Fibroblast of lung (primary cell): Measurements from ENCODE around the gene DRC7. TPM values are rescaled to one million over a fixed set of nuclear protein-coding genes. Genes with fewer than 3 reads are reported as not detected.

ENCODE experiments used
- DNase-seq, 2 donors: peaks; one replicate each; pipeline versions ENCODE4 v3.0.0 to v3.0.0-alpha.2; 2010; ENCODE audit warnings: low read depth in 2 of 2
- H2AFZ ChIP-seq: 2 replicates; pipeline ENCODE4 v1.5.1; 2012; ENCODE audit warnings: low read length, control low read depth, inconsistent platforms
- H3K27ac ChIP-seq: 2 replicates; pipeline ENCODE4 v1.5.1; 2011; ENCODE audit warnings: low read length, control low read depth; ENCODE audit not compliant: insufficient read depth
- H3K27me3 ChIP-seq: 2 replicates; pipeline ENCODE4 v1.5.1; 2011; ENCODE audit warnings: mild to moderate bottlenecking, low read length; ENCODE audit not compliant: control insufficient read depth, insufficient read depth
- H3K36me3 ChIP-seq: 2 replicates; pipeline ENCODE4 v1.5.1; 2011; ENCODE audit warnings: low read length; ENCODE audit not compliant: control insufficient read depth, insufficient read depth
- H3K4me1 ChIP-seq: 2 replicates; pipeline ENCODE4 v1.5.1; 2011; ENCODE audit warnings: low read length; ENCODE audit not compliant: control insufficient read depth, insufficient read depth; ENCODE audit errors: extremely low read depth
- H3K4me2 ChIP-seq: 2 replicates; pipeline ENCODE4 v1.5.1; 2011; ENCODE audit warnings: low read length, control low read depth; ENCODE audit not compliant: insufficient read depth; ENCODE audit errors: extremely low read depth
- H3K4me3 ChIP-seq, 4 experiments: fragments of 200-600 bp in 1 of 4; sonication (generic) in 1 of 4; replicated peaks in 1 of 4; 2 replicates each; pipeline ENCODE4 v1.5.1; 2011 to 2016; ENCODE audit warnings: low read length in 4 of 4, low read depth in 3 of 4, mild to moderate bottlenecking in 3 of 4, control low read depth in 2 of 4, inconsistent platforms in 1 of 4, mixed read lengths in 1 of 4; ENCODE audit not compliant: insufficient read depth in 1 of 4; ENCODE audit errors: control extremely low read depth in 1 of 4
- H3K79me2 ChIP-seq: 2 replicates; pipeline ENCODE4 v1.5.1; 2012; ENCODE audit warnings: mild to moderate bottlenecking, low read length, inconsistent platforms; ENCODE audit not compliant: control insufficient read depth, insufficient read depth
- H3K9ac ChIP-seq: 2 replicates; pipeline ENCODE4 v1.5.1; 2011; ENCODE audit warnings: mild to moderate bottlenecking, low read length, control low read depth; ENCODE audit not compliant: insufficient read depth
- H3K9me3 ChIP-seq: 2 replicates; pipeline ENCODE4 v1.5.1; 2012; ENCODE audit warnings: low read depth, low read length; ENCODE audit not compliant: control insufficient read depth, insufficient read depth
- H4K20me1 ChIP-seq: 2 replicates; pipeline ENCODE4 v1.5.1; 2011; ENCODE audit warnings: low read length; ENCODE audit not compliant: control insufficient read depth, insufficient read depth; ENCODE audit errors: extremely low read depth
- CTCF ChIP-seq, 2 donors: IDR thresholded peaks in 1 of 2; conservative IDR thresholded peaks in 1 of 2; 1 replicate in 1 of 2; 2 replicates in 1 of 2; pipeline ENCODE4 v1.5.1; 2011 to 2012; ENCODE audit warnings: low read length in 2 of 2, control low read depth in 1 of 2, inconsistent platforms in 1 of 2, low read depth in 1 of 2, mild to moderate bottlenecking in 1 of 2
- EZH2 ChIP-seq: IDR thresholded peaks from 2 replicates; pipeline ENCODE4 v1.5.1; 2012; ENCODE audit warnings: low read length, control low read depth, mild to moderate bottlenecking; ENCODE audit errors: missing control alignments
- polyA plus RNA-seq, 2 donors: library from polyadenylated mRNA; depleted of rRNA in 1 of 2; stranded (reverse) in 1 of 2; unstranded in 1 of 2; fragments of >200 nt; gene quantifications; 2 replicates each; pipeline ENCODE4 v1.2.1, GENCODE V29; 2011 to 2012; ENCODE audit warnings: missing spikeins in 1 of 2
- total RNA-seq: library from RNA; depleted of rRNA; stranded (reverse); fragments of >200 nt; gene quantifications from 2 replicates; pipeline ENCODE4 v1.2.1, GENCODE V29; 2014

The DRC7 gene
- total and polyA plus RNA-seq, 2 donors (not counting 1 experiment from before 2014, with no cell fraction given), result not detected

DNA sequence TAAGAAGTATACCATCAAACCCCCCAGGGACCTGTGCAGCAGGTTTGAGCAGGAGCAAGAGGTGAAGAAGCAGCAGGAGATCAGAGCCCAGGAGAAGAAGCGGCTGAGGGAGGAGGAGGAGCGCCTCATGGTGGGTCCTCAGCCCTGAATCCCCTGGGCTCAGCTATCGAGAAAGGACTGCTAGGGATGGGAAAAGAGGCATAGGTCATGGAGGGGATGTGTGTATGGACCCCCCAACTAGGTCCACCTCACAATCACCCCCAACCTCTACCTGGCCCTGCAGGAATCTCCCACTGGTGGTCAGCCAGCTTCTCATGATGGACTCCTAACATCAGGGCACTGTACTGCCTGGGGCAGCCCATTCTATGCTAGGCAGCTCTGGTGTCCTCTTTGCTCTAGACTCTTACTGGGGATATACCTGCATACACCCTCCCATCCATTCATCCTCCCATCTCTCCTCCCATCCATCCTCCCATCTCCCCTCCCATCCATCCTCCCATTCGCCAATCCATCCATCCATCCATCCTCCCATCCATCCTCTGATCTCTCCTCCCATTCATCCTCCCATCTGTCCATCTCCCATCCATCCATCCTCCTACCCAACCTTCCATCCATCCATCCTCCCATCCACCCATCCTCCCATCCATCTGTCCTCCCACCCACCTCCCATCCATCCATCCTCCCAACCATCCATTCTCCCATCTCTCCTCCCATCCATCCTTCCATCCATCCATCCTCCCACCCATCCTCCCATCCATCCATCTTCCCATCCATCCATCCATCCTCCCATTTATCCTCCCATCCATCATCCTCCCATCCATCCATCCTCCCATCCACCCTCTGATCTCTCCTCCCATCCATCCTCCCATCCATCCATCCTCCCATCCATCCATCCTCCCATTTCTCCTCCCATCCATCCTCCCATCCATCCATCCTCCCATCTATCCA is 10.6 kb downstream of the DRC7 start:
- no peaks in the 10 kb centered on the region for H3K4me1 ChIP-seq
- H3K36me3 ChIP-seq, result no peaks in the 10 kb centered on the region
- H2AFZ ChIP-seq, result no peak overlapping the region
- H3K79me2 ChIP-seq, result no peaks in the 10 kb centered on the region
- H3K27me3 ChIP-seq, result peaks cover 6% of the 10 kb centered on the region
- H3K4me3 ChIP-seq, result no peak overlapping the region
- no peak overlapping the region for H3K4me2 ChIP-seq
- H3K9ac ChIP-seq, result no peak overlapping the region
- no peaks in the 10 kb centered on the region for H4K20me1 ChIP-seq
- no peak overlapping the region for H3K27ac ChIP-seq
- TF ChIP-seq CTCF (conservative IDR thresholded peaks at IDR 0.05 in 1 of 2, IDR thresholded peaks at IDR 0.05 in 1 of 2; ENCODE audit: low read depth in 1 of 2, low read length in 2 of 2), result no peak
- TF ChIP-seq EZH2, result no peak
- DNase-seq, result no peak
- no peaks in the 10 kb centered on the region for H3K9me3 ChIP-seq

GRCh38 chr16:57706717-57707116 is 12.1 kb downstream of the DRC7 start:
- Histone ChIP-seq H2AFZ (no peak overlapping the region), H3K27ac (no peak overlapping the region), H3K4me3 (no peak overlapping the region), H3K9me3 (no peaks in the 10 kb centered on the region), H3K4me1 (no peaks in the 10 kb centered on the region), H4K20me1 (no peaks in the 10 kb centered on the region), H3K4me2 (no peak overlapping the region), H3K79me2 (no peaks in the 10 kb centered on the region), H3K27me3 (peaks cover 9% of the 10 kb centered on the region), H3K36me3 (no peaks in the 10 kb centered on the region), H3K9ac (no peak overlapping the region)
- TF ChIP-seq CTCF (conservative IDR thresholded peaks at IDR 0.05 in 1 of 2, IDR thresholded peaks at IDR 0.05 in 1 of 2; ENCODE audit: low read depth in 1 of 2, low read length in 2 of 2), result no peak
- DNase-seq, result no peak

DNA sequence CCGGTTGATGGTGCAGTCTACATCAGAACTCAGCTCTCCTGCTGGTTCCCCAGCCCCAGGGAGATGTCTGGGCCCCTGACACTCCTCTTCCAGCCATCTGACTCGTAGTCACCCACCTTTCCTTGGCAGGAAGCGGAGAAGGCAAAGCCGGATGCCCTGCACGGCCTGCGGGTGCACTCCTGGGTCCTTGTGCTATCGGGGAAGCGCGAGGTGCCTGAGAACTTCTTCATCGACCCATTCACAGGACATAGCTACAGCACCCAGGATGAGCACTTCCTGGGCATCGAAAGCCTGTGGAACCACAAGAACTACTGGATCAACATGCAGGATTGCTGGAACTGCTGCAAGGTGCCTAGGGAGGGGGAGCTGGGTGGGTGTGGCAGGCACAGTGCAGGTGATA is 12.7 kb downstream of the DRC7 start:
- no peak overlapping the region for H3K27ac ChIP-seq
- H3K9ac ChIP-seq, result no peak overlapping the region
- no peaks in the 10 kb centered on the region for H3K9me3 ChIP-seq
- TF ChIP-seq CTCF (conservative IDR thresholded peaks at IDR 0.05 in 1 of 2, IDR thresholded peaks at IDR 0.05 in 1 of 2; ENCODE audit: low read depth in 1 of 2, low read length in 2 of 2), result no peak
- TF ChIP-seq EZH2, result no peak
- H2AFZ ChIP-seq, result no peak overlapping the region
- no peaks in the 10 kb centered on the region for H3K79me2 ChIP-seq
- H3K4me1 ChIP-seq, result no peaks in the 10 kb centered on the region
- H3K4me3 ChIP-seq, result no peak overlapping the region
- no peak for DNase-seq
- no peaks in the 10 kb centered on the region for H4K20me1 ChIP-seq
- peaks cover 9% of the 10 kb centered on the region for H3K27me3 ChIP-seq
- H3K4me2 ChIP-seq, result no peak overlapping the region
- no peaks in the 10 kb centered on the region for H3K36me3 ChIP-seq
